ENCODE results near the gene MITF. TPM values are rescaled to one million over a fixed set of nuclear protein-coding genes. Genes with fewer than 3 reads are reported as not detected.

MITF gene
- total and polyA plus RNA-seq, 2 donors (not counting 1 experiment from before 2014, with no cell fraction given) = 0.10 TPM; not detected in 1

DNA sequence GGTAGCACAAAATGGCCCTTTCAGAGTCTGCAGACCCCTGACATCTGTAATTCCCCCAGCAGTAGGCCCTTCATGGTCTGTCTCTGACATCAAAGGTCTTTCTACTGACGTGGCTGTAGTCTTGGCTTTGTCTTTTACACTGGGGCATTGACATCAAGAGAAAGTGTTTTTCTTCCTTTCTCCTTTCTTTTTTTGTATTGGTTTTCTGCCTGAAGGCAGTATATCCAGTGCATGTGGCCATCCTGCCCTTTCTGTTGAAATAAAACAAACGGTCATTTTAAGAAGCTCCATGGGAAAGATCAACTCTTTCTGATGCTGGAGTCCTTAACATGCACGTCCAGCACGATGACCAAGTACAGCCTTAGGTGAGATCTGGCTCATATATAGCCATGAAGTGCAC is 153.4 kb downstream of the MITF start:
- H3K9me3 ChIP-seq (ENCODE audit: control extremely low read depth in 1 of 3, control insufficient read depth in 2 of 3, insufficient read depth in 1 of 3, low read length in 2 of 3) = no peaks in the 10 kb centered on the region
- H2AFZ ChIP-seq (ENCODE audit: insufficient read depth, low read depth, low read length, poor library complexity, severe bottlenecking) = no peak overlapping the region
- POLR2A ChIA-PET = no interaction called here
- ATAC-seq (ENCODE audit: low read depth) (no peak), DNase-seq (no peak)
- Mint-ChIP-seq H3K4me1 (no peaks in the 10 kb centered on the region), H3K9me3 (ENCODE audit: insufficient read depth) (no peaks in the 10 kb centered on the region), H3K27me3 (no peaks in the 10 kb centered on the region), H3K4me3 (no peak overlapping the region), H3K27ac (no peak overlapping the region)
- H3K9ac ChIP-seq (ENCODE audit: low read length) = no peak overlapping the region
- intact Hi-C loops (cut with micrococcal nuclease) = no loop called here
- no peaks in the 10 kb centered on the region for H3K79me2 ChIP-seq (ENCODE audit: control insufficient read depth, insufficient read depth, low read length)
- no peak for TF ChIP-seq EZH2 (IDR thresholded peaks at IDR 0.05; ENCODE audit: borderline replicate concordance, insufficient read depth, low read depth, low read length, poor library complexity, severe bottlenecking)
- TF ChIP-seq, protein P1, sequence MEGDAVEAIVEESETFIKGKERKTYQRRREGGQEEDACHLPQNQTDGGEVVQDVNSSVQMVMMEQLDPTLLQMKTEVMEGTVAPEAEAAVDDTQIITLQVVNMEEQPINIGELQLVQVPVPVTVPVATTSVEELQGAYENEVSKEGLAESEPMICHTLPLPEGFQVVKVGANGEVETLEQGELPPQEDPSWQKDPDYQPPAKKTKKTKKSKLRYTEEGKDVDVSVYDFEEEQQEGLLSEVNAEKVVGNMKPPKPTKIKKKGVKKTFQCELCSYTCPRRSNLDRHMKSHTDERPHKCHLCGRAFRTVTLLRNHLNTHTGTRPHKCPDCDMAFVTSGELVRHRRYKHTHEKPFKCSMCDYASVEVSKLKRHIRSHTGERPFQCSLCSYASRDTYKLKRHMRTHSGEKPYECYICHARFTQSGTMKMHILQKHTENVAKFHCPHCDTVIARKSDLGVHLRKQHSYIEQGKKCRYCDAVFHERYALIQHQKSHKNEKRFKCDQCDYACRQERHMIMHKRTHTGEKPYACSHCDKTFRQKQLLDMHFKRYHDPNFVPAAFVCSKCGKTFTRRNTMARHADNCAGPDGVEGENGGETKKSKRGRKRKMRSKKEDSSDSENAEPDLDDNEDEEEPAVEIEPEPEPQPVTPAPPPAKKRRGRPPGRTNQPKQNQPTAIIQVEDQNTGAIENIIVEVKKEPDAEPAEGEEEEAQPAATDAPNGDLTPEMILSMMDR (IDR thresholded peaks at IDR 0.05) = no peak
- H3K4me2 ChIP-seq (replicated peaks; ENCODE audit: low read depth, low read length, poor library complexity, severe bottlenecking) = no peak overlapping the region
- no peaks in the 10 kb centered on the region for H3K4me1 ChIP-seq (ENCODE audit: control insufficient read depth in 2 of 2, insufficient read depth in 2 of 2, low read length in 2 of 2)
- H3K36me3 ChIP-seq (replicated peaks in 1 of 2; ENCODE audit: control extremely low read depth in 1 of 2, control insufficient read depth in 1 of 2, extremely low read depth in 1 of 2, insufficient read depth in 2 of 2, low read length in 1 of 2) = no peaks in the 10 kb centered on the region
- no peak overlapping the region for H3K4me3 ChIP-seq (ENCODE audit: control extremely low read depth in 1 of 5, extremely low read depth in 1 of 5, insufficient read depth in 1 of 5, low read depth in 2 of 5, low read length in 4 of 5)
- WGBS (ENCODE audit: insufficient coverage) = 80% methylated on average over 4 of the region's 4 CpGs
- CTCF ChIA-PET = interaction anchor here (1.0 kb wide), 1 partner anchor 9 kb away, joined by 3 read pairs; no protein-coding TSS in a partner anchor
- H3K27ac ChIP-seq (ENCODE audit: low read length in 2 of 2) = no peak overlapping the region
- H3K27me3 ChIP-seq (replicated peaks in 1 of 4; ENCODE audit: control extremely low read depth in 1 of 4, control insufficient read depth in 3 of 4, insufficient read depth in 4 of 4, low read length in 3 of 4) = no peaks in the 10 kb centered on the region
- H4K20me1 ChIP-seq (ENCODE audit: control insufficient read depth, insufficient read depth, low read length, poor library complexity, severe bottlenecking) = no peaks in the 10 kb centered on the region

DNA sequence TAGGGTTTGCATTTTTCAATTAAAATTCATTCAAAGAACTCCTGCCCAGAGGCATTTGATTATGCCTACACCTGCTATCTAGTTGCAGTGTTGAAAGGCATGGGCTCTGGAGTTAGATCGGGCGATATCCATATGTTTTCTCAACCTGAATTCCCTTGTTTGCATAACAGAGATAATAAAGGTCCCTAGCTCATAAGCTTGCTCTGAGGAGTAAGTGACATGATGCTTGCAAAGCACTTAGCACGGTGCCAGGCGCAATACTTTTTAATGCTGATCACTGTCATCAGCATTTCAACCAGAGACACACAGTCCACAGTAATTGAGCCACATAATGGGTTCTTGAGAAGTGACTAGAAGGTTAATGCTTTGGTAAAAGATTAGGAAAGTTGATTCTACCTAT is 154.0 kb downstream of the MITF start:
- no peak for ATAC-seq (ENCODE audit: low read depth)
- CTCF ChIA-PET = no interaction called here
- H3K9me3 ChIP-seq (ENCODE audit: control extremely low read depth in 1 of 3, control insufficient read depth in 2 of 3, insufficient read depth in 1 of 3, low read length in 2 of 3) = no peaks in the 10 kb centered on the region
- no peak overlapping the region for H3K4me3 ChIP-seq (ENCODE audit: control extremely low read depth in 1 of 5, extremely low read depth in 1 of 5, insufficient read depth in 1 of 5, low read depth in 2 of 5, low read length in 4 of 5)
- H3K27ac ChIP-seq (ENCODE audit: low read length in 2 of 2) = no peak overlapping the region
- H4K20me1 ChIP-seq (ENCODE audit: control insufficient read depth, insufficient read depth, low read length, poor library complexity, severe bottlenecking) = no peaks in the 10 kb centered on the region
- no peaks in the 10 kb centered on the region for H3K27me3 ChIP-seq (replicated peaks in 1 of 4; ENCODE audit: control extremely low read depth in 1 of 4, control insufficient read depth in 3 of 4, insufficient read depth in 4 of 4, low read length in 3 of 4)
- no peaks in the 10 kb centered on the region for H3K36me3 ChIP-seq (replicated peaks in 1 of 2; ENCODE audit: control extremely low read depth in 1 of 2, control insufficient read depth in 1 of 2, extremely low read depth in 1 of 2, insufficient read depth in 2 of 2, low read length in 1 of 2)
- no peak overlapping the region for H3K4me3 Mint-ChIP-seq
- H3K9ac ChIP-seq (ENCODE audit: low read length) = no peak overlapping the region
- WGBS (ENCODE audit: insufficient coverage) = 100% methylated on average over 1 of the region's 4 CpGs
- no peak overlapping the region for H3K27ac Mint-ChIP-seq
- no peaks in the 10 kb centered on the region for H3K79me2 ChIP-seq (ENCODE audit: control insufficient read depth, insufficient read depth, low read length)
- H3K4me1 ChIP-seq (ENCODE audit: control insufficient read depth in 2 of 2, insufficient read depth in 2 of 2, low read length in 2 of 2) = no peaks in the 10 kb centered on the region
- no peak overlapping the region for H3K4me2 ChIP-seq (replicated peaks; ENCODE audit: low read depth, low read length, poor library complexity, severe bottlenecking)
- no peak overlapping the region for H2AFZ ChIP-seq (ENCODE audit: insufficient read depth, low read depth, low read length, poor library complexity, severe bottlenecking)
- POLR2A ChIA-PET = no interaction called here
- no peaks in the 10 kb centered on the region for H3K4me1 Mint-ChIP-seq
- no peak for TF ChIP-seq EZH2 (IDR thresholded peaks at IDR 0.05; ENCODE audit: borderline replicate concordance, insufficient read depth, low read depth, low read length, poor library complexity, severe bottlenecking)
- TF ChIP-seq, protein P1 (IDR thresholded peaks at IDR 0.05) = no peak
- intact Hi-C loops (cut with micrococcal nuclease) = no loop called here
- no peaks in the 10 kb centered on the region for H3K9me3 Mint-ChIP-seq (ENCODE audit: insufficient read depth)
- no peaks in the 10 kb centered on the region for H3K27me3 Mint-ChIP-seq
- no peak for DNase-seq
